Endothelial cell of umbilical vein (primary cell): ENCODE data around the gene ZNF597. TPM values are rescaled to one million over a fixed set of nuclear protein-coding genes. Genes with fewer than 3 reads are reported as not detected.

ENCODE experiments used
- BruUV-seq: library from RNA; stranded (reverse); fragments of 400-500 nt; replicated peaks from 2 replicates; lab custom pipeline; 2021; lab: Mats Ljungman, UMichigan
- CTCF ChIA-PET: fragments of 300-600, 350-600 bp; sonication (Branson Sonifier 250); formaldehyde crosslinking; loops from one replicate; lab custom pipeline; 2021; ENCODE audit warnings: antibody characterized with exemption, inconsistent platforms; lab: Charles Lee
- POLR2A ChIA-PET: fragments of 300-600, 350-600 bp; sonication (Branson Sonifier 250); formaldehyde crosslinking; loops from one replicate; lab custom pipeline; 2021; ENCODE audit warnings: antibody characterized with exemption, inconsistent platforms; lab: Charles Lee
- DNase-seq: peaks from one replicate; pipeline ENCODE4 v3.0.0-alpha.2; 2011; ENCODE audit warnings: low read depth, low spot score
- FAIRE-seq: peaks from 2 replicates; lab custom pipeline; 2011; peaks lifted over from hg19 to GRCh38; lab: Jason Lieb, UNC
- H2AFZ ChIP-seq: 2 replicates; pipeline ENCODE4 v1.6.0; 2012; ENCODE audit warnings: low read depth, low read length, control low read depth, inconsistent platforms
- H3K27ac ChIP-seq: 2 replicates; pipeline ENCODE4 v1.5.1; 2011; ENCODE audit warnings: low read depth, mild to moderate bottlenecking, control low read depth, low read length, moderate library complexity; ENCODE audit not compliant: insufficient read depth
- H3K27me3 ChIP-seq, 2 experiments: 2 replicates each; pipeline versions ENCODE4 v1.6.0 to v1.6.1; 2011; ENCODE audit warnings: low read length in 2 of 2, mixed read lengths in 1 of 2; ENCODE audit not compliant: control insufficient read depth in 2 of 2, insufficient read depth in 2 of 2
- H3K36me3 ChIP-seq, 2 experiments: 2 replicates in 1 of 2; 3 replicates in 1 of 2; pipeline ENCODE4 v1.5.1; 2011; ENCODE audit warnings: low read length in 2 of 2, mild to moderate bottlenecking in 1 of 2, moderate library complexity in 1 of 2; ENCODE audit not compliant: control insufficient read depth in 2 of 2, insufficient read depth in 2 of 2; ENCODE audit errors: extremely low read depth in 1 of 2
- H3K4me1 ChIP-seq: 3 replicates; pipeline ENCODE4 v1.5.1; 2011; ENCODE audit warnings: mild to moderate bottlenecking, low read length; ENCODE audit not compliant: control insufficient read depth, insufficient read depth; ENCODE audit errors: extremely low read depth
- H3K4me2 ChIP-seq: 2 replicates; pipeline ENCODE4 v1.6.1; 2011; ENCODE audit warnings: low read length, control low read depth, mixed read lengths; ENCODE audit not compliant: insufficient read depth
- H3K4me3 ChIP-seq, 3 experiments: fragments of 200-600 bp in 1 of 3; sonication (generic), shearing (Covaris generic) in 1 of 3; replicated peaks in 1 of 3; 2 replicates each; pipeline ENCODE4 v1.5.1; 2011 to 2016; ENCODE audit warnings: control low read depth in 3 of 3, low read length in 3 of 3, mild to moderate bottlenecking in 2 of 3, inconsistent platforms in 1 of 3, low read depth in 1 of 3, moderate library complexity in 1 of 3; ENCODE audit not compliant: insufficient read depth in 1 of 3
- H3K79me2 ChIP-seq: 2 replicates; pipeline ENCODE4 v1.6.0; 2012; ENCODE audit warnings: low read length, inconsistent platforms; ENCODE audit not compliant: control insufficient read depth, insufficient read depth
- H3K9ac ChIP-seq: replicated peaks from 2 replicates; pipeline ENCODE3; 2011; ENCODE audit warnings: low read length, control low read depth; ENCODE audit not compliant: insufficient read depth; ENCODE audit errors: extremely low read depth
- H3K9me1 ChIP-seq: replicated peaks from 3 replicates; pipeline ENCODE4 v1.6.0; 2011; ENCODE audit warnings: mild to moderate bottlenecking, low read length; ENCODE audit not compliant: control insufficient read depth, insufficient read depth; ENCODE audit errors: extremely low read depth
- H3K9me3 ChIP-seq: replicated peaks from 2 replicates; pipeline ENCODE4 v1.5.1; 2012; ENCODE audit warnings: low read length, inconsistent platforms; ENCODE audit not compliant: control insufficient read depth, insufficient read depth
- H4K20me1 ChIP-seq: replicated peaks from 2 replicates; pipeline ENCODE3; 2011; ENCODE audit warnings: mild to moderate bottlenecking, low read length; ENCODE audit not compliant: control insufficient read depth, insufficient read depth; ENCODE audit errors: extremely low read depth
- EZH2 ChIP-seq: IDR thresholded peaks from 2 replicates; pipeline ENCODE4 v1.6.1; 2012; ENCODE audit warnings: borderline replicate concordance, low read depth, mild to moderate bottlenecking, moderate library complexity, low read length, inconsistent platforms; ENCODE audit not compliant: severe bottlenecking
- FOS ChIP-seq: IDR thresholded peaks from 2 replicates; pipeline ENCODE4 v1.6.1; 2011; ENCODE audit warnings: mild to moderate bottlenecking, low read length, moderate library complexity, borderline replicate concordance; ENCODE audit not compliant: insufficient read depth
- GATA2 ChIP-seq: IDR thresholded peaks from 2 replicates; pipeline ENCODE4 v1.7.0; 2011; ENCODE audit warnings: low read depth, mild to moderate bottlenecking, moderate library complexity, mixed read lengths, low read length; ENCODE audit not compliant: insufficient read length, insufficient read depth
- MYC ChIP-seq: IDR thresholded peaks from one replicate; pipeline ENCODE4 v1.6.1; 2011; ENCODE audit warnings: mild to moderate bottlenecking, low read depth, low read length
- dilution Hi-C: fragments of 300-500 bp; cut with MboI; formaldehyde crosslinking; loops from one replicate; pipeline ENCODE4 v1.15.0; 2019; ENCODE audit warnings: low sequenced_read_pairs; ENCODE audit not compliant: extremely low pct_ligation_motif_present
- intact Hi-C: fragments of 100-400 bp; cut with micrococcal nuclease; formaldehyde crosslinking; loops from one replicate; pipeline ENCODE4 v1.10.0; 2022
- polyA plus RNA-seq, 4 experiments: library from polyadenylated mRNA; depleted of rRNA in 3 of 4; stranded (reverse) in 3 of 4; unstranded in 1 of 4; fragments of >200 nt; gene quantifications; 2 replicates each; pipeline versions ENCODE4 v1.2.1 to v1.2.3, GENCODE V29; 2011 to 2012; ENCODE audit warnings: missing spikeins in 1 of 4
- total RNA-seq: library from RNA; stranded (reverse); gene quantifications from 2 replicates; pipeline ENCODE4 v1.2.3, GENCODE V29; 2021
- TF ChIP-seq, protein P1 (sequence below), 2 donors: IDR thresholded peaks; 1 replicate in 1 of 2; 2 replicates in 1 of 2; pipeline ENCODE4 v1.5.1; 2011; ENCODE audit warnings: low read length in 2 of 2, mild to moderate bottlenecking in 2 of 2, moderate library complexity in 2 of 2, control low read depth in 1 of 2, inconsistent platforms in 1 of 2, low read depth in 1 of 2; ENCODE audit not compliant: insufficient read depth in 1 of 2; ENCODE audit errors: extremely low read depth in 1 of 2
- TF ChIP-seq, protein P2 (sequence below): IDR thresholded peaks from 2 replicates; pipeline ENCODE4 v1.6.1; 2011; ENCODE audit not compliant: insufficient read depth, insufficient read length

The ZNF597 gene
- total and polyA plus RNA-seq, 2 donors (not counting 3 experiments of a cell fraction or from before 2014, with no cell fraction given) = 0.75 to 1.4 TPM

DNA sequence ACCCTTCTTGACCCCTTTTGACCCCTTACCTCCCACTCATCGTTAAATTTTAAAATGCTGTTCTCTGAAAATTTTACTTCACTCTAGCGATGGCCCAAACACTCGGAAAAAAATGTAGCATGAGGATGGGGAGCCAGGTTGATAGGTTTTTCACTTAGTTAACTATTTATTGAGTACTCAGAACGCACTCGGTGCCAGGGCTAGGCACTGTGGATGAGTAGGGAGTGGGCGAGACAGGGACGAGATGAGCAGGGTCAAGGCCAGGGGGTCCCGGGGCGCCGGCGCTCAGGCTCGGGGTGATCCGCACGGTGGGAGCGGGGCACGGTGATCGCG lies 42.9 kb downstream of the ZNF597 start:
- TSS peak; percentile 71 for BruUV-seq
- no peak for DNase-seq
- Histone ChIP-seq H3K27ac (peak overlapping the region; percentile 42), H3K9ac (peak overlapping the region; percentile 80), H3K27me3 (no peaks in the 10 kb centered on the region), H3K4me3 (peak overlapping the region; percentile 66 to 87 (median 72)), H3K36me3 (peaks cover 0 to 8% of the 10 kb centered on the region in 2 experiments), H3K9me3 (no peaks in the 10 kb centered on the region), H2AFZ (peak overlapping the region; percentile 77), H3K9me1 (no peaks in the 10 kb centered on the region), H3K4me1 (peaks cover 13% of the 10 kb centered on the region), H3K4me2 (peak overlapping the region; percentile 73), H3K79me2 (peaks cover 10% of the 10 kb centered on the region), H4K20me1 (no peaks in the 10 kb centered on the region)
- dilution Hi-C loops = no loop called here
- no peak for FAIRE-seq
- TF ChIP-seq MYC = no peak
- no peak for TF ChIP-seq GATA2
- TF ChIP-seq, protein P1, sequence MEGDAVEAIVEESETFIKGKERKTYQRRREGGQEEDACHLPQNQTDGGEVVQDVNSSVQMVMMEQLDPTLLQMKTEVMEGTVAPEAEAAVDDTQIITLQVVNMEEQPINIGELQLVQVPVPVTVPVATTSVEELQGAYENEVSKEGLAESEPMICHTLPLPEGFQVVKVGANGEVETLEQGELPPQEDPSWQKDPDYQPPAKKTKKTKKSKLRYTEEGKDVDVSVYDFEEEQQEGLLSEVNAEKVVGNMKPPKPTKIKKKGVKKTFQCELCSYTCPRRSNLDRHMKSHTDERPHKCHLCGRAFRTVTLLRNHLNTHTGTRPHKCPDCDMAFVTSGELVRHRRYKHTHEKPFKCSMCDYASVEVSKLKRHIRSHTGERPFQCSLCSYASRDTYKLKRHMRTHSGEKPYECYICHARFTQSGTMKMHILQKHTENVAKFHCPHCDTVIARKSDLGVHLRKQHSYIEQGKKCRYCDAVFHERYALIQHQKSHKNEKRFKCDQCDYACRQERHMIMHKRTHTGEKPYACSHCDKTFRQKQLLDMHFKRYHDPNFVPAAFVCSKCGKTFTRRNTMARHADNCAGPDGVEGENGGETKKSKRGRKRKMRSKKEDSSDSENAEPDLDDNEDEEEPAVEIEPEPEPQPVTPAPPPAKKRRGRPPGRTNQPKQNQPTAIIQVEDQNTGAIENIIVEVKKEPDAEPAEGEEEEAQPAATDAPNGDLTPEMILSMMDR (IDR thresholded peaks at IDR 0.05; ENCODE audit: extremely low read depth in 1 of 2, insufficient read depth in 1 of 2, low read depth in 1 of 2, low read length in 2 of 2) = no peak
- TF ChIP-seq FOS = no peak
- TF ChIP-seq, protein P2, sequence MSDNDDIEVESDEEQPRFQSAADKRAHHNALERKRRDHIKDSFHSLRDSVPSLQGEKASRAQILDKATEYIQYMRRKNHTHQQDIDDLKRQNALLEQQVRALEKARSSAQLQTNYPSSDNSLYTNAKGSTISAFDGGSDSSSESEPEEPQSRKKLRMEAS = no peak
- TF ChIP-seq EZH2 = no peak
- ChIA-PET POLR2A (interaction anchor here (0.5 to 1.6 kb wide), 3 partner anchors 43 to 117 kb away, joined by 3 to 5 read pairs (median 5); partner anchors contain the start of genes NAA60, ZNF263 and ZNF597), CTCF (interaction anchor here (0.8 to 3.4 kb wide), 5 partner anchors 12 to 213 kb away, joined by 3 to 14 read pairs (median 4); partner anchors contain the start of genes CLUAP1 and OR1F1)
- intact Hi-C loops = loop anchor here (2.0 to 5.0 kb wide), 3 partner anchors 33 to 96 kb away; partner anchors contain the start of genes NAA60, TIGD7, ZNF597 and ZNF75A
